DOHH2 (cell line): ENCODE data around the gene SPEM2.

Experiments
- EZH2phosphoT487 ChIP-seq: fragments of 200-600 bp; sonication (generic); IDR thresholded peaks from 2 replicates; pipeline ENCODE4 v1.6.1; 2017; ENCODE audit warnings: borderline replicate concordance, mild to moderate bottlenecking, antibody characterized with exemption, low read length, moderate library complexity, mixed read lengths
- TF ChIP-seq, protein P1 (sequence below): fragments of 200-600 bp; sonication (generic); IDR thresholded peaks from one replicate; pipeline ENCODE4 v1.5.1; 2014; ENCODE audit warnings: antibody characterized with exemption, mild to moderate bottlenecking, low read depth, low read length; ENCODE audit not compliant: poor library complexity, severe bottlenecking

GRCh38 chr17:7383371-7383741, 42.1 kb upstream of the SPEM2 start:
- TF ChIP-seq, protein P1, sequence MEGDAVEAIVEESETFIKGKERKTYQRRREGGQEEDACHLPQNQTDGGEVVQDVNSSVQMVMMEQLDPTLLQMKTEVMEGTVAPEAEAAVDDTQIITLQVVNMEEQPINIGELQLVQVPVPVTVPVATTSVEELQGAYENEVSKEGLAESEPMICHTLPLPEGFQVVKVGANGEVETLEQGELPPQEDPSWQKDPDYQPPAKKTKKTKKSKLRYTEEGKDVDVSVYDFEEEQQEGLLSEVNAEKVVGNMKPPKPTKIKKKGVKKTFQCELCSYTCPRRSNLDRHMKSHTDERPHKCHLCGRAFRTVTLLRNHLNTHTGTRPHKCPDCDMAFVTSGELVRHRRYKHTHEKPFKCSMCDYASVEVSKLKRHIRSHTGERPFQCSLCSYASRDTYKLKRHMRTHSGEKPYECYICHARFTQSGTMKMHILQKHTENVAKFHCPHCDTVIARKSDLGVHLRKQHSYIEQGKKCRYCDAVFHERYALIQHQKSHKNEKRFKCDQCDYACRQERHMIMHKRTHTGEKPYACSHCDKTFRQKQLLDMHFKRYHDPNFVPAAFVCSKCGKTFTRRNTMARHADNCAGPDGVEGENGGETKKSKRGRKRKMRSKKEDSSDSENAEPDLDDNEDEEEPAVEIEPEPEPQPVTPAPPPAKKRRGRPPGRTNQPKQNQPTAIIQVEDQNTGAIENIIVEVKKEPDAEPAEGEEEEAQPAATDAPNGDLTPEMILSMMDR: no peak
- no peak for TF ChIP-seq EZH2phosphoT487
